Globus pallidus (tissue), 1 donor: ENCODE results near the gene ACBD5.
"Not testable (repeated sequence)": the region's sequence is repeated elsewhere in the genome, so short reads cannot be mapped to it uniquely, and the experiment has no call there.

ENCODE experiments used
- DNase-seq: peaks from one replicate; pipeline ENCODE4 v3.0.0-alpha.2; 2015; ENCODE audit warnings: low spot score

Gene ACBD5

GRCh38 chr10:27240212-27241009 lies at the start of gene ACBD5:
Gene ACBD5 (minus strand): TSS chr10:27240797. CDS start chr10:27240688, 109 bp downstream.
- DNase-seq = peak; percentile 81

- no peak for DNase-seq
Measured at GRCh38 chr10:27285093-27285492, 44.5 kb upstream of the ACBD5 start.

- DNase-seq = no peak
Measured at GRCh38 chr10:27276581-27276980, 36.0 kb upstream of the ACBD5 start.

GRCh38 chr10:27266025-27266424 lies 25.4 kb upstream of the ACBD5 start:
- DNase-seq = not testable (repeated sequence)

- DNase-seq = not testable (repeated sequence)
Measured at GRCh38 chr10:27262788-27263187, 22.2 kb upstream of the ACBD5 start.

- DNase-seq = no peak
Measured at GRCh38 chr10:27258838-27259812, 18.5 kb upstream of the ACBD5 start.

- DNase-seq = no peak
Measured at GRCh38 chr10:27258492-27258837, 17.9 kb upstream of the ACBD5 start.

- DNase-seq = no peak
Measured at GRCh38 chr10:27256299-27257189, 15.9 kb upstream of the ACBD5 start.

- DNase-seq = no peak
Measured at GRCh38 chr10:27253576-27253975, 13.0 kb upstream of the ACBD5 start.

GRCh38 chr10:27252267-27253000 lies 11.8 kb upstream of the ACBD5 start:
- no peak for DNase-seq

GRCh38 chr10:27251554-27251953 lies 11.0 kb upstream of the ACBD5 start:
- DNase-seq = no peak

GRCh38 chr10:27248215-27248614 lies 7.6 kb upstream of the ACBD5 start:
- DNase-seq = no peak

- DNase-seq = no peak
Measured at GRCh38 chr10:27247441-27247840, 6.8 kb upstream of the ACBD5 start.

GRCh38 chr10:27247006-27247405 lies 6.4 kb upstream of the ACBD5 start:
- DNase-seq = no peak

- no peak for DNase-seq
Measured at GRCh38 chr10:27245836-27246235, 5.2 kb upstream of the ACBD5 start.

GRCh38 chr10:27244976-27245375 lies 4.4 kb upstream of the ACBD5 start:
- DNase-seq = no peak

- peak; percentile 78 for DNase-seq
Measured at GRCh38 chr10:27242951-27243551, 2.5 kb upstream of the ACBD5 start.

GRCh38 chr10:27242473-27242950 lies 1.9 kb upstream of the ACBD5 start:
- DNase-seq = no peak

- DNase-seq = peak; percentile 94
Measured at GRCh38 chr10:27241652-27242472, 1.3 kb upstream of the ACBD5 start.
